ENCODE measurements around the gene CAMK1D. TPM values are rescaled to one million over a fixed set of nuclear protein-coding genes. Genes with fewer than 3 reads are reported as not detected.

Gene CAMK1D
- total RNA-seq, 1 experiment from 2014 or later = 6.3 TPM

DNA sequence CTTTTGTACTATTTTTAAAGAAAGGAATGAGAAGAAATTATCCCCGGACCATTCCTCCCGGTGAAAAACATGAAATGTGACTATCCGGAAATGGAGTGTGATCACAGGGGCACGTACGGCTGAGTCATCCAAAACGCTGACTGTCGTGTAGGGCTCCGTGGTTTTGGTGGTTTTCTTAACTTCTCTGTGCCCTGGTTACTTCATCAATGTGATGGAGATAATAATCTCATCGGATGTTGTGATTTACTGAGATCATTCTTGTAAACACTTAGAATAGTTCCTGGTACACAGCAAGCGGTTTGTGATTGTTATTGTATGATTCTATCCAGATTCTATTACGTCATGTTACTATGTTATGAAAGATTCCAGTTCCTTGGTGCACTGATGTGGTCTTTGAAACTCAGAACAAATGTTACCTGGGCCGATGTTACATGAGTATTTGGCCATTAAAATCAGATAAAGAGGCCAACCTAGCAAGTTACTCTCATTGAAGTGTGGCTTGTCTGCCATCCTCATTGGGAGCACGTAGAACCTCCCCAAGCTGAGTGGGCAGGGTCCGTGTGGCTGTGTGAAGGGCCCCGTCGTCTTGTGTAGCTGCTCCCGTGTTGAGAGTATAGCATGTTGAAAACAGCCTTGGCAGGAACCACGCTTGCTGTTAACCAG is 99.5 kb downstream of the CAMK1D start:
- TF ChIP-seq, protein P1, sequence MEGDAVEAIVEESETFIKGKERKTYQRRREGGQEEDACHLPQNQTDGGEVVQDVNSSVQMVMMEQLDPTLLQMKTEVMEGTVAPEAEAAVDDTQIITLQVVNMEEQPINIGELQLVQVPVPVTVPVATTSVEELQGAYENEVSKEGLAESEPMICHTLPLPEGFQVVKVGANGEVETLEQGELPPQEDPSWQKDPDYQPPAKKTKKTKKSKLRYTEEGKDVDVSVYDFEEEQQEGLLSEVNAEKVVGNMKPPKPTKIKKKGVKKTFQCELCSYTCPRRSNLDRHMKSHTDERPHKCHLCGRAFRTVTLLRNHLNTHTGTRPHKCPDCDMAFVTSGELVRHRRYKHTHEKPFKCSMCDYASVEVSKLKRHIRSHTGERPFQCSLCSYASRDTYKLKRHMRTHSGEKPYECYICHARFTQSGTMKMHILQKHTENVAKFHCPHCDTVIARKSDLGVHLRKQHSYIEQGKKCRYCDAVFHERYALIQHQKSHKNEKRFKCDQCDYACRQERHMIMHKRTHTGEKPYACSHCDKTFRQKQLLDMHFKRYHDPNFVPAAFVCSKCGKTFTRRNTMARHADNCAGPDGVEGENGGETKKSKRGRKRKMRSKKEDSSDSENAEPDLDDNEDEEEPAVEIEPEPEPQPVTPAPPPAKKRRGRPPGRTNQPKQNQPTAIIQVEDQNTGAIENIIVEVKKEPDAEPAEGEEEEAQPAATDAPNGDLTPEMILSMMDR (conservative IDR thresholded peaks at IDR 0.05) = no peak
- Histone ChIP-seq H3K4me2 (ENCODE audit: insufficient read depth, insufficient read length, low read length) (no peak overlapping the region), H3K9ac (ENCODE audit: extremely low read depth, insufficient read length, low read length) (no peak overlapping the region)

More for the DNA sequence above, 99.5 kb downstream of the CAMK1D start:
- Histone ChIP-seq H3K23me2 (ENCODE audit: insufficient read length, low read depth, low read length, poor library complexity, severe bottlenecking) (no peaks in the 10 kb centered on the region), H4K20me1 (ENCODE audit: control insufficient read depth, insufficient read depth, insufficient read length) (no peaks in the 10 kb centered on the region), H3K18ac (ENCODE audit: insufficient read length, low read depth, low read length) (no peak overlapping the region), H2BK12ac (ENCODE audit: insufficient read length, low read depth, low read length) (no peak overlapping the region), H3K9me3 (ENCODE audit: control insufficient read depth, low read depth, low read length) (no peaks in the 10 kb centered on the region), H2AK5ac (ENCODE audit: insufficient read length, low read length) (no peak overlapping the region), H3K23ac (ENCODE audit: insufficient read length, low read depth, low read length) (no peak overlapping the region), H3K4me1 (ENCODE audit: insufficient read depth, low read length) (no peaks in the 10 kb centered on the region), H3K27ac (ENCODE audit: insufficient read length, low read depth, low read length) (no peak overlapping the region), H3K79me1 (ENCODE audit: insufficient read depth, low read depth, low read length, poor library complexity, severe bottlenecking) (no peaks in the 10 kb centered on the region), H3K56ac (ENCODE audit: insufficient read length, low read depth, low read length) (no peak overlapping the region), H3K79me2 (ENCODE audit: insufficient read depth, low read length) (no peaks in the 10 kb centered on the region), H3K4ac (ENCODE audit: low read depth, low read length) (no peak overlapping the region), H4K8ac (replicated peaks; ENCODE audit: insufficient read length, low read depth, low read length) (no peak overlapping the region), H2BK5ac (ENCODE audit: insufficient read length, low read length) (no peak overlapping the region), H2BK20ac (ENCODE audit: low read depth, low read length, poor library complexity, severe bottlenecking) (no peak overlapping the region), H3K14ac (ENCODE audit: insufficient read depth, low read length) (no peak overlapping the region), H3K27me3 (ENCODE audit: insufficient read depth, low read length) (no peaks in the 10 kb centered on the region), H4K91ac (ENCODE audit: insufficient read length, low read depth, low read length) (no peak overlapping the region), H3T11ph (ENCODE audit: low read length) (no peak overlapping the region), H4K5ac (ENCODE audit: insufficient read length, low read depth, low read length) (no peak overlapping the region), H2BK15ac (ENCODE audit: low read depth, low read length) (no peak overlapping the region), H2BK120ac (ENCODE audit: low read depth, low read length, poor library complexity, severe bottlenecking) (no peak overlapping the region), H2AFZ (ENCODE audit: low read length) (no peak overlapping the region)
- no CpG with 5 or more reads among the region's 18 CpGs for WGBS (ENCODE audit: extremely low coverage, insufficient read length, low lambda C conversion rate)
- Mint-ChIP-seq H3K27me3 (ENCODE audit: low read depth) (no peaks in the 10 kb centered on the region), H3K9me3 (no peaks in the 10 kb centered on the region), H3K4me3 (no peak overlapping the region), H3K36me3 (ENCODE audit: insufficient read depth in 1 of 3, low read depth in 3 of 3) (no peaks in the 10 kb centered on the region), H3K4me1 (peaks cover 14 to 17% of the 10 kb centered on the region in 2 experiments), H3K27ac (no peak overlapping the region)
- no peak for DNase-seq

Measured in H9 (cell line).